HCT116 (cell line): ENCODE data around the gene GOLGA6L7. TPM values are rescaled to one million over a fixed set of nuclear protein-coding genes. Genes with fewer than 3 reads are reported as not detected.

Experiments used
- ATAC-seq: fragments of 200-7000 bp; cut with Tn5 transposase; 2 replicates; pipeline ENCODE4 v1.9.1; 2020; ENCODE audit warnings: mild to moderate bottlenecking, moderate library complexity
- BruUV-seq: library from RNA; stranded (reverse); fragments of 400-500 nt; replicated peaks from 2 replicates; lab custom pipeline; 2021; lab: Mats Ljungman, UMichigan
- CTCF ChIA-PET: fragments of 300-600 bp; sonication (Branson Sonifier 250); formaldehyde crosslinking; loops from one replicate; lab custom pipeline; 2021; ENCODE audit warnings: antibody characterized with exemption; lab: Charles Lee
- POLR2A ChIA-PET: fragments of 300-600, 350-600 bp; sonication (Branson Sonifier 250); formaldehyde crosslinking; loops from one replicate; lab custom pipeline; 2021; ENCODE audit warnings: antibody characterized with exemption; lab: Charles Lee
- RAD21 ChIA-PET, 2 experiments: fragments of 300-600 bp; sonication (Branson Sonifier 250); formaldehyde crosslinking; loops; one replicate each; lab custom pipeline; 2023; ENCODE audit warnings: low total read pairs in 2 of 2; ENCODE audit not compliant: uncharacterized antibody in 2 of 2, unreplicated experiment in 2 of 2, low non-redundant PET in 1 of 2; lab: Charles Lee
- DNase-seq: peaks from one replicate; pipeline ENCODE4 v3.0.0-alpha.2; 2010; ENCODE audit warnings: low read depth, low spot score
- H2AFZ ChIP-seq: fragments of 200-600 bp; shearing (Covaris generic), sonication (generic); 2 replicates; pipeline ENCODE4 v1.6.1; 2017; ENCODE audit warnings: low read depth, mixed run types, mixed read lengths, antibody characterized with exemption, low read length; ENCODE audit not compliant: poor library complexity, severe bottlenecking
- H3K27ac ChIP-seq: 2 replicates; pipeline ENCODE4 v1.5.1; 2012; ENCODE audit warnings: low read depth, low read length
- H3K27me3 ChIP-seq: fragments of 200-600 bp; sonication (generic); 2 replicates; pipeline ENCODE4 v1.6.1; 2016; ENCODE audit warnings: mixed run types, low read length, mixed read lengths; ENCODE audit not compliant: insufficient read depth
- H3K36me3 ChIP-seq, 2 experiments: fragments of 200-500 bp in 1 of 2; fragments of 200-600 bp in 1 of 2; sonication (Bioruptor generic) in 1 of 2; sonication (generic) in 1 of 2; 2 replicates each; pipeline versions ENCODE4 v1.5.1 to v1.6.1; 2014 to 2016; ENCODE audit warnings: low read length in 2 of 2, inconsistent platforms in 1 of 2, mixed read lengths in 1 of 2, mixed run types in 1 of 2; ENCODE audit not compliant: insufficient read depth in 2 of 2, control insufficient read depth in 1 of 2
- H3K4me1 ChIP-seq, 2 experiments: fragments of 200-600 bp in 1 of 2; sonication (generic) in 1 of 2; 2 replicates each; pipeline versions ENCODE4 v1.5.1 to v1.6.1; 2012 to 2017; ENCODE audit warnings: low read length in 2 of 2, inconsistent platforms in 1 of 2, mild to moderate bottlenecking in 1 of 2, mixed read lengths in 1 of 2, mixed run types in 1 of 2, moderate library complexity in 1 of 2; ENCODE audit not compliant: insufficient read depth in 2 of 2, control insufficient read depth in 1 of 2
- H3K4me2 ChIP-seq: fragments of 200-600 bp; sonication (generic); 2 replicates; pipeline ENCODE4 v1.6.1; 2017; ENCODE audit warnings: mixed run types, low read length, mixed read lengths
- H3K4me3 ChIP-seq, 2 experiments: fragments of 200-600 bp in 1 of 2; sonication (generic) in 1 of 2; replicated peaks in 1 of 2; 2 replicates each; pipeline ENCODE4 v1.5.1; 2011 to 2016; ENCODE audit warnings: low read length in 2 of 2, control low read depth in 1 of 2, low read depth in 1 of 2, mild to moderate bottlenecking in 1 of 2, mixed read lengths in 1 of 2, mixed run types in 1 of 2
- H3K79me2 ChIP-seq: fragments of 200-600 bp; sonication (generic); 2 replicates; pipeline ENCODE4 v1.6.1; 2017; ENCODE audit warnings: mild to moderate bottlenecking, mixed run types, low read length, moderate library complexity, mixed read lengths; ENCODE audit not compliant: insufficient read depth
- H3K9ac ChIP-seq: fragments of 200-600 bp; sonication (generic); 2 replicates; pipeline ENCODE4 v1.6.1; 2016; ENCODE audit warnings: low read length, mixed read lengths
- H3K9me2 ChIP-seq: fragments of 200-600 bp; sonication (generic), shearing (Covaris generic); 2 replicates; pipeline ENCODE4 v1.6.1; 2017; ENCODE audit warnings: mixed run types, mild to moderate bottlenecking, moderate library complexity; ENCODE audit not compliant: insufficient read depth
- H3K9me3 ChIP-seq, 2 experiments: fragments of 200-500 bp in 1 of 2; fragments of 200-600 bp in 1 of 2; sonication (Bioruptor generic) in 1 of 2; sonication (generic) in 1 of 2; 2 replicates each; pipeline ENCODE4 v1.6.1; 2014 to 2017; ENCODE audit warnings: low read length in 2 of 2, mixed read lengths in 2 of 2, inconsistent platforms in 1 of 2, low read depth in 1 of 2, mild to moderate bottlenecking in 1 of 2, mixed run types in 1 of 2, moderate library complexity in 1 of 2; ENCODE audit not compliant: control insufficient read depth in 1 of 2, insufficient read depth in 1 of 2
- H4K20me1 ChIP-seq: fragments of 200-600 bp; sonication (generic), shearing (Covaris generic); 2 replicates; pipeline ENCODE4 v1.6.1; 2017; ENCODE audit warnings: mixed run types, mild to moderate bottlenecking, moderate library complexity; ENCODE audit not compliant: insufficient read depth
- CEBPB ChIP-seq: IDR thresholded peaks from 2 replicates; pipeline ENCODE4 v1.6.1; 2012; ENCODE audit warnings: low read depth
- EZH2 ChIP-seq: fragments of 200-600 bp; sonication (generic); IDR thresholded peaks from 2 replicates; pipeline ENCODE4 v1.6.1; 2017; ENCODE audit warnings: antibody characterized with exemption, mixed run types
- FOSL1 ChIP-seq: IDR thresholded peaks from 2 replicates; pipeline ENCODE4 v1.6.1; 2012; ENCODE audit warnings: low read depth
- SIN3A ChIP-seq: IDR thresholded peaks from 2 replicates; pipeline ENCODE4 v1.6.1; 2012; ENCODE audit warnings: low read depth
- YY1 ChIP-seq: IDR thresholded peaks from 2 replicates; pipeline ENCODE4 v1.6.1; 2011; ENCODE audit warnings: low read length, low read depth, moderate library complexity, mild to moderate bottlenecking; ENCODE audit not compliant: insufficient replicate concordance; ENCODE audit errors: extremely low read depth
- ZNF274 ChIP-seq: fragments of 200-500 bp; sonication (Bioruptor generic); IDR thresholded peaks from 2 replicates; pipeline ENCODE4 v1.6.1; 2014; ENCODE audit warnings: mild to moderate bottlenecking, low read depth, low read length, inconsistent platforms
- intact Hi-C: fragments of 100-400 bp; cut with micrococcal nuclease; formaldehyde crosslinking; loops from 2 replicates; pipeline ENCODE4 v1.10.0; 2022
- total RNA-seq: library from RNA; stranded (reverse); gene quantifications from one replicate; pipeline ENCODE4 v1.2.1, GENCODE V29; 2021; ENCODE audit not compliant: unreplicated experiment
- TF ChIP-seq, protein P1 (sequence below), 3 experiments: fragments of 200-600 bp in 1 of 3; sonication (generic) in 1 of 3; IDR thresholded peaks in 2 of 3; conservative IDR thresholded peaks in 1 of 3; 2 replicates each; pipeline ENCODE4 v1.5.1; 2012 to 2017; ENCODE audit warnings: low read depth in 2 of 3, low read length in 2 of 3, antibody characterized with exemption in 1 of 3, borderline replicate concordance in 1 of 3, control low read depth in 1 of 3, mild to moderate bottlenecking in 1 of 3, mixed read lengths in 1 of 3, mixed run types in 1 of 3, moderate library complexity in 1 of 3; ENCODE audit not compliant: insufficient read depth in 1 of 3

GOLGA6L7 gene
- total RNA-seq, 1 experiment from 2014 or later = not detected

DNA sequence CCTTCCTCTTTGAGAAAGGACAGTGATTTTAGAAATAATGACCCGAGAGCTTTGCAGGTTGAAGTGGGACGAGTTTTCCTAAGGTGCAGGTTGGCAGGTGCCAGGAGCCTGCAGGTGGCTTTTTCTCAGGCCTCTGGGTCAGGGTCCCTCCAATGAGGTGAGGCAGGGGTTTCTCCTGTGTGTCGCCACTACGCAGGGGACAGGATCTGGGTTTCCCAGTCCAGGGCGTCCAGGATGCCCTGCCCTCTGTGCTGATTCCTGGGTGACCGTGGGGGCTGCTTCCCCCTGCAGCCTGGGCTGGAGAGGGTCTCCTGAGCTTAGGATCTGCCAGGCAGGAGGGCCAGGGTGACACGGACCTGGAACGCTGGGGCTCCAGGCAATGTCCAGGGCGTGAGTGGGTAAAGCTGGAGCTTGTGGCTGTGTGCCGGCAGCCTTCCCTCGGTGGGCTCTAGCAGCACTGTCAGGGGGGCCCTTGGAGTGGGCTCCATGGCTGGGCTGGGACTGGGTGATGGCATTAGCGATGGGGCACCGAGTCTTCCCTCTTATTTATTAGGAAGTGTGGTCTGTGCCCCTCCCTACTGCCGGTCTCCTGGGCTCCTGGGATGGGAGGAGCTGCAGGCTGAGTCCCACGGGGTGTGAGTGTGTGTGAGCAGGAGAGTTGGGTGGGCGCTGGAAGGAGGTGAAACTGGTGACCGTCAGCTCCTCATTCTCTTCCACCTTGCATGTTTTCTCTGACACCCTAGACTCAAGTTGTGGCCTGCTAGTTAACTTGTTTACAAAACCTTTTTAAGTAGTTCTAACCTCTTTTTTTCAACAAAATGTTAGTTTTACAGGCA is 39.1 kb upstream of the GOLGA6L7 start:
- H3K9ac ChIP-seq = no peak overlapping the region
- BruUV-seq = no TSS peak
- no peak overlapping the region for H3K27ac ChIP-seq
- H3K9me2 ChIP-seq = no peaks in the 10 kb centered on the region
- intact Hi-C loops = no loop called here
- no peaks in the 10 kb centered on the region for H3K36me3 ChIP-seq
- H3K79me2 ChIP-seq = no peaks in the 10 kb centered on the region
- no peak for TF ChIP-seq FOSL1
- no peak for TF ChIP-seq YY1
- TF ChIP-seq EZH2 = no peak
- no peak for TF ChIP-seq CEBPB
- no peak for TF ChIP-seq ZNF274
- TF ChIP-seq, protein P1, sequence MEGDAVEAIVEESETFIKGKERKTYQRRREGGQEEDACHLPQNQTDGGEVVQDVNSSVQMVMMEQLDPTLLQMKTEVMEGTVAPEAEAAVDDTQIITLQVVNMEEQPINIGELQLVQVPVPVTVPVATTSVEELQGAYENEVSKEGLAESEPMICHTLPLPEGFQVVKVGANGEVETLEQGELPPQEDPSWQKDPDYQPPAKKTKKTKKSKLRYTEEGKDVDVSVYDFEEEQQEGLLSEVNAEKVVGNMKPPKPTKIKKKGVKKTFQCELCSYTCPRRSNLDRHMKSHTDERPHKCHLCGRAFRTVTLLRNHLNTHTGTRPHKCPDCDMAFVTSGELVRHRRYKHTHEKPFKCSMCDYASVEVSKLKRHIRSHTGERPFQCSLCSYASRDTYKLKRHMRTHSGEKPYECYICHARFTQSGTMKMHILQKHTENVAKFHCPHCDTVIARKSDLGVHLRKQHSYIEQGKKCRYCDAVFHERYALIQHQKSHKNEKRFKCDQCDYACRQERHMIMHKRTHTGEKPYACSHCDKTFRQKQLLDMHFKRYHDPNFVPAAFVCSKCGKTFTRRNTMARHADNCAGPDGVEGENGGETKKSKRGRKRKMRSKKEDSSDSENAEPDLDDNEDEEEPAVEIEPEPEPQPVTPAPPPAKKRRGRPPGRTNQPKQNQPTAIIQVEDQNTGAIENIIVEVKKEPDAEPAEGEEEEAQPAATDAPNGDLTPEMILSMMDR (IDR thresholded peaks at IDR 0.05 in 2 of 3, conservative IDR thresholded peaks at IDR 0.05 in 1 of 3; ENCODE audit: borderline replicate concordance in 1 of 3, insufficient read depth in 1 of 3, low read depth in 2 of 3, low read length in 2 of 3) = no peak
- TF ChIP-seq SIN3A = no peak
- ChIA-PET POLR2A (no interaction called here), CTCF (no interaction called here), RAD21 (no interaction called here)
- H4K20me1 ChIP-seq = no peaks in the 10 kb centered on the region
- no peak overlapping the region for H3K4me2 ChIP-seq
- no peak overlapping the region for H3K4me3 ChIP-seq
- H3K4me1 ChIP-seq = no peaks in the 10 kb centered on the region; a peak in 1 of 4 replicates
- ATAC-seq (no peak), DNase-seq (no peak)
- no peaks in the 10 kb centered on the region for H3K9me3 ChIP-seq
- no peak overlapping the region for H2AFZ ChIP-seq
- H3K27me3 ChIP-seq = no peaks in the 10 kb centered on the region
